ENCODE data around the gene CPSF4.

The CPSF4 gene
- total RNA-seq: 5.4 to 31.1 (median 18.6) reads per million in 18 experiments

GRCh38 chr7:99438573-99439480 lies at the start of gene CPSF4, which contains the start of gene PTCD1:
Gene CPSF4 (plus strand): TSS chr7:99438943. CDS start chr7:99439083, 140 bp downstream.
Gene PTCD1 (minus strand): TSS chr7:99438798. CDS start chr7:99435242, 3,556 bp downstream.
- peak; percentile 95 to 96 for DNase-seq

DNA sequence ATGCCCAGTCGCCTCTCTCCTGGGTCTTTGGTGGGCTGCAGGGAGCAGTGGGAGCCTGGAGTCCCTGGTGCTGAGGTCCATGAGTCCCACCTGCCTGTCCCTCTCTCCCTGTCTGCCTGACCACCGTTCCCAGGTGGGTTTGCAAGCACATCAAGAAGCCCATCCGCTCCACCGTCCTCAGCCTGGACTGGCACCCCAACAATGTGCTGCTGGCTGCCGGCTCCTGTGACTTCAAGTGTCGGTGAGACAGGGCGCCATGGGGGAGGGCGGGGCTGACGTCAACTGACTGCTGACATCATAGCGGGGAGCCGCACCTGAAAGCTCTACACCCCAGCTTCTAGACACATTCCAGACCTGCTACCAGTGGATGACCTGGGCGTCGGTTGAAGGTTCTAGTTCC lies 49.0 kb upstream of the CPSF4 start:
- DNase-seq: no peak

DNA sequence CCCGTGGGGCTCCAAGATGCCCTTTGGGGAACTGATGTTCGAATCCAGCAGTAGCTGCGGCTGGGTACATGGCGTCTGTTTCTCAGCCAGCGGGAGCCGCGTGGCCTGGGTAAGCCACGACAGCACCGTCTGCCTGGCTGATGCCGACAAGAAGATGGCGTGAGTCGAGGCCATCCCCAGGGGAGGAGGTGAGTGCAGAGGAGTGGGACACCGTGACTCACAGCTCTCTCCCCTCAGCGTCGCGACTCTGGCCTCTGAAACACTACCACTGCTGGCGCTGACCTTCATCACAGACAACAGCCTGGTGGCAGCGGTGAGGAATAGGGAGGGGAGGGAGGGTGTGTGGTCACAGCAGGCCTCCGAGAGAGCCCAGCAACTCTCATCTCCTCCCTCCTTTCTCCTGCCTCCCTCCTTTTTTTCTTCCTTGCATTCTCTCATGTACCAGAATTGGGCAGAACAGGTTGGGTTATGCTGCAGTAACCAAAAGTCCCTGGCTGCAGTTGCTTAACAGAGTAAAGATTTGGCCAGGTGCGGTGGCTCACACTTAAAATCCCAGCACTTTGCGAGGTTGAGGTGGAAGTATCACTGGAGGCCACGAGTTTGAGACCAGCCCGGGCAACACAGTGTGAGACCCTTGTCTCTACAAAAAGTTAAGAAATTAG lies 47.7 kb upstream of the CPSF4 start:
- no peak for DNase-seq

- DNase-seq: no peak
Measured at GRCh38 chr7:99392046-99392445, 46.7 kb upstream of the CPSF4 start.

DNA sequence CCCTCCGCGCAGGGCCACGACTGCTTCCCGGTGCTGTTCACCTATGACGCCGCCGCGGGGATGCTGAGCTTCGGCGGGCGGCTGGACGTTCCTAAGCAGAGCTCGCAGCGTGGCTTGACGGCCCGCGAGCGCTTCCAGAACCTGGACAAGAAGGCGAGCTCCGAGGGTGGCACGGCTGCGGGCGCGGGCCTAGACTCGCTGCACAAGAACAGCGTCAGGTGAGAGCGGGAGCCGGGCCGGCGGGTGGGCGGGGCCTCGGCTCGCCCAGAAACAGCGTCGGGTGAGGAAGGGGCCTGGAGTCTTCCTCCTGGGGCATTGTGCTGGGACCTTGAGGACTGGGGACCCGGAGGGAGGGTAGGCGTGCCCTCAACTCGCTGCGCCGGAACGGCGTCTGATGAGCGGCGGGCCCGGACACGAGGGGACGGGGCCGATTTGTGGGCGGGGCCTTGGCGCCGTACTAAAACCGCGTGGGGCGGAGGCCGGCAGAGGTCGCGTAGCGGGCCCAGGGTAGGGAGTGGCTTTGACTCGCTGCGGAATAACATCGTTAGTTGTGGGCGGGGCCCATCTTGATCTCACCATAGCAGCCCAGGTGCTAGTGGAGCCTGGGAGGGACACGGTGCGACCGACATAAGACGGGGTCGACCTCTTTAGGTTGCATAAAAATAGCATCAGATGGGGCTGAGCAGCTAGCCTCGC lies 45.9 kb upstream of the CPSF4 start:
- peak; percentile 57 to 68 for DNase-seq

GRCh38 chr7:99393355-99394187 lies 45.2 kb upstream of the CPSF4 start:
- no peak for DNase-seq

GRCh38 chr7:99394188-99394502 lies 44.6 kb upstream of the CPSF4 start:
- no peak for DNase-seq

DNA sequence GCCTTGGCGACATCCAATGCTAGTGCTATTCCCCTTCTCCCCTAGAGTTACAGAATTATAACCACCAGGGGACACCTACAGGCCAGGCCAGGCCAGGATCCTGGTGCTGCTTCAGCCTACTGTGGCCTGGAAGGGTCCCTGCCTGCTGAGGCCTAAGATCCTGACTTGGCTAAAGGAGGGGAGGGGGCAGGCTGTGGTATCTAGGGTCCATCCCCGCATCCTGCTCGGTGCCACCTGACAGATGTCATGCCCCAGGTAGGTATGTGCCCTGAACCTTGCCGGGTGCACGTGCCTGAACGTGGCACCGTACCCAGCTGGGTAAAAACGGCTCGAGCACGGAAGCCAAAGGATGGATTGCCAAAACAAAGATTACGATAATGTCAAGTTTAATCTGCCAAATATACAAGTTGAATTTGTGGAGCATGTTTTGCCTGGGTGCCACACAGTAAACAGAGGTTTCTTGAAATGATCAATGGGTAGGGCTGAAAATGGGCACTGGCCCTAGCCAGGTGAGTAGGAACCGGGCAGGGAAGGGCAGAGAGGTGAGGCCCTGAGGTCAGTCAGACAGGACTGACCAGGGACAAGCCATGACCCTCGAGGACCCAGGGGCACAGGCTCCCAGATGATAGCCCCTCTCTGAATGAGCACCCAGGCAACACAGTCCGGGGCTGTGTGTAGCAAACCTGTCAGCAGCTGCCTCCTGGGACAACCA lies 43.0 kb upstream of the CPSF4 start:
- no peak for DNase-seq

DNA sequence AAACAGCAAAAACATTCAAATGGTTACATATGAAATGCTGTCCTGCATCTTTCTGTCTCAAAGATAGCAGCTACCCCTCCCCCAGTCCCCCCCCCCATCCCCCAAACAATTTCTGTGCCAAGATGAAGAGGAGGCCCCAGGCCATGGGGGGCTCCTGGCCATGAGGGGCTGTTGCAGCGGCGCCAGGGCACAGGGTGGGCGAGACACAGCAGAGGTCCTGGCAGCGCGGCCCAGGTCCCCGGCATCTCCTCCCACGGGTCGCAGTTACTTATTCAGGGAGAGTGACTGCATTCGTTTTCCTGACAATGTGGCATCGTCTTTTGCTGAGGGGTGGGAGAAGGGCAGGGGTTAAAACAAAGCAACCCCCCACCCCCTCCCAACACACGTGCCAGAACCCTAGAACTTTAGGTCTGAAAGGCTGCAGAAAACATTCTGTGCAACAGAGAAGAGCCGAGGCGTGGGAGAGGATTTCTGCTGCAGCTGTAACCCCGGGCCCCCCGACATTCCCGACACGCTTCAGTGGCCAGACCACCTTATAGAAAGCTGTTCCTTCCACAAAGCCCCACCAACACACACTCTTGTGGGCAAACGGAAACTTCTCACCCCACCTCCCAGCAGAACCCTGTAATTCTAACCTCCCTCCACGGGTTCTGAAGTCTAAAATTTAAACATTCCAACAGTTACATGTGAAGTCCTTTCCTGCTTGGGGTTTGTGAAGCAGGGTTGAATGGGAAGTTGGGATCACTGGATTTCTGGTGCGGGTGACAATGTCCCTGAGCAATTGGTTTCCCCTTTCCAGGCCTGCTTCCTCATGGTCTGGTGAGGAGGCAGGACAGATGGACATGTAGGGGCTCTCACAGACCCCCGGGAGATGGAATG lies 42.1 kb upstream of the CPSF4 start:
- DNase-seq: no peak

GRCh38 chr7:99397297-99397983 lies 41.3 kb upstream of the CPSF4 start:
- no peak for DNase-seq

DNA sequence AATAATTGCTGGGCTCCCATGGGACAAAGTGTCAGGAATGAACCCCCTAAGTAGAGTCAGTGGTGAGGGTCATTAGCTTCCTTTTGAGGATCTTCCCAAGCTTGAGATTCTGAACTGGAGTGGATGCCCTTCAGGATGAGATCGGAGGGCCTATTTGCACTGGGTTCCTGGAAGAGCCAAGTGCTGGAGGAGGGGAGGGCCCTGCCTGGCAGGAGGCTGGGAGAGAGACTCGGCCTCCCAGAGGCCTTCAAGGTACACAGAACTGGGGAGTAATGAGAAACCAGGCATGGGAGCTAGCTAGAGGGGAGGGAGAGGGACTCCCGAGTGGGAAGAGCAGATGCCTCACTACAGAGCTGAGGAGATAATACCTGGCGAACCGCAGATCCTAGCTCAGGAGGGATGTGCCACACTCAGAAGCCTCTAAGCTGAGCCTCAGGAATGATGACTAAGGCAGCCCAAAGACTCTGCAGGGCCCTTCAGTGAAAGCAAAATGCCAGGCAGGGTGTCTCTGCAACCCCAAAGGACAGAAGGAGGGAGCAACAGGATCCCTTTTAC lies 39.8 kb upstream of the CPSF4 start:
- DNase-seq: no peak

DNA sequence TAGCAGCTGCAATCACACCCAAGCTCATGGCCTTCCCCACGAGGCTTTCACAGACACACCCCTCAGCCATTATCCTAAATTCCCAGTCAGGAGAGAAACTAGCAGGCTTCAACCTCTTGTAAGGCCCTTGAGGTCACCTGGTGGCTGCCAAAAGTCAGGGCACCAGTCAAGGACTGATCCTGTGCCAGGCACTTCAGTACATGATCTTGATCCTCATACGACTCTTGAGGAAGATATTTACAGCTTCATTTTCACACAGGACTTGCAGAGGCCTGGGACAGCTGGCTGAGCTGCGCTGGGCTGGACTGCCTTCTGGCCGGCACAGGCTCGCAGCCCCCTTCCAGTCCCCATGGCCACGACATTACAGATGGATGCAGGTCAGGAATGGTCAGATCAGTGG lies 39.1 kb upstream of the CPSF4 start:
- no peak for DNase-seq

DNA sequence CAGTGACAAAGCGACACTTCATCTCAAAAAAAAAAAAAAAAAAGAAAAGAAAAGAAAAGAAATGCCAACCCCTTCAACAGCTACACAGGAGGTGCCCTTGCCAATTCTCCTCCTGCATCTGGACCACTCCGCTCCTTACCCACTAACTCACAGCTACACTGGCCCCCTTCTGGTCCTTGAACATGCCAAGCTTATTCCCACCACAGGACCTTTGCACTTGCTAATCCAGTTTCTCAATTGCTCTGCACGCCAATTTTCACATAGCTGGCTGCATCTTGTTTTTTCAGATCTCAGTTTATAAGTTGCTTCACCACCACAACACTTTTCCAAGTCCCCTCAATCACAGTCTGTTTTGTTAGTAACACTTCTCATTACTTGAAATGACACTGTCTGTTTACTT lies 35.9 kb upstream of the CPSF4 start:
- DNase-seq: no peak

DNA sequence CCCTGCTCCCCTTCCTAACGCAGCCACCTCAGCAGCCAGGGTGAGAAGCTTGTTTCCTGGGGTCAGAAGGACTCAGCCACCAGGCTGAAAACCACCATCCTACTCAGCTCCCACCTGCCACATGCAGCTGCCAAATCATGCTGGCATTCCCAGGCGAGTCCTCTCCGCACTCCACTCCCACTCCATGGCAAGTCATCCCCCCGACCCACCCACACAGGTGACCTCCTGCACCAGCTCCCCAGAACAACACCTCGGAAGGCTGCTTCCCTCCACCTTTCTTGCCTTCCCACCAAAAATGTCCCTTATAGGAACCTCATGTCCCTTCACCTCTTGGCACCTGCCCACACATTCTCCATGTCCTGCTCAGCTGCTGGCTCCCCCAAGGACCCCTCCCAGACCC lies 35.0 kb upstream of the CPSF4 start:
- no peak for DNase-seq

- no peak for DNase-seq
Measured at GRCh38 chr7:99404235-99404976, 34.3 kb upstream of the CPSF4 start.

GRCh38 chr7:99404977-99405320 lies 33.8 kb upstream of the CPSF4 start:
- no peak for DNase-seq

DNA sequence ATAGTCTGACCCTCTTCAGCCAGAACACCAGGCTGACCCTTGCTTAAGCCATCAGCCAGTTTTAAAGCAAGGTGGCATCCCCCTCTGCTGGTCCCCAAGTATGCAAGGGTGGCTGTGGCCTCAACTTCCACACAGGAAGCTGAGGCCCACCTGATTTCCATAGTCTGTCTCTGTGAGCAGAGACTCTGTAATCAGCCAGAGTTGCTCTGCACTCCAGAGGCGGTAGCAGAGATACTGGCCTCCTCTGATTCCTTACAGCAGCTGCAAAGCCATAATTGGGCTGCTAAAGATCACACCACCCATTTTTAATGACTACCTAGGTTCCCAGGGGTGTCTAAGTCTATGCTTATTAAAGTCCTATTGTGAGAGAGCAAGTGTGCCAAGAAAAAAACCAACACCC lies 32.2 kb upstream of the CPSF4 start:
- no peak for DNase-seq

DNA sequence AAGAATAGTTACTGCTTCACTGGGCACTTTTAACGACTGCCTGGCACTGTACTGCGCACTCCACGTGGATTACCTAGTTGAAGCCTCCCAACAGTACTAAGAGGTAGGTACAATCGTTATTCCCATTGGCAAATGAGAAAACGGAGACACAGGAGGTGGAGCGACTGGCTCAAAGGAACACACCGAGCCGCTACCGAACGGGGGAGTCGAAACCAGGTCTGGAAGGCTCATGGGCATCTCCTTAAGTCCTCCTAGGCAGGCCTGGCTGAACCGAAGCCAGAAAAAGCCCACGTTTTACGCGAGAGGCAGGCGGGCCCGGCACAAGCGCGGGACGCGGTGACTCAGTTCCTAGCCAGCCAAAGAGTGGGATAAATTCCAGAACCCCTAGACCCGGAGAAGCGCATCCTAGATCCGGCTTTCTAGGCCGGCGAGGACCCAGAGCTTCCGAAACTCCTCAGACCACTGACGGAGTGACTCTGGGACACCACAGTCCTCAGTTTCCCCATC lies 30.8 kb upstream of the CPSF4 start:
- peak in 1 of 2 donors; percentile 52 for DNase-seq

All from inflammatory macrophage (primary cell).